Heart right ventricle (tissue), 16 donors: ENCODE data around the gene MESP1. TPM values are rescaled to one million over a fixed set of nuclear protein-coding genes. Genes with fewer than 3 reads are reported as not detected.

Experiments
- ATAC-seq, 8 donors: fragments of 200-7000 bp; cut with Tn5 transposase; one replicate each; pipeline ENCODE4 v1.9.1; 2020; ENCODE audit warnings: mild to moderate bottlenecking in 8 of 8, moderate library complexity in 8 of 8, moderate number of reproducible peaks in 1 of 8
- DNase-seq, 2 donors: peaks; one replicate each; pipeline ENCODE4 v3.0.0-alpha.2; 2020
- H3K27ac ChIP-seq, 10 donors: fragments of 200-600 bp; sonication (generic) in 2 of 10; one replicate each; pipeline versions ENCODE4 v1.5.0 to v1.8.0; 2020 to 2022; ENCODE audit warnings: mild to moderate bottlenecking in 3 of 10
- H3K27me3 ChIP-seq, 7 donors: fragments of 200-600 bp; one replicate each; pipeline ENCODE4 v1.8.0; 2021 to 2022; ENCODE audit warnings: mild to moderate bottlenecking in 2 of 7
- H3K36me3 ChIP-seq, 9 donors: fragments of 200-600 bp; sonication (generic) in 1 of 9; one replicate each; pipeline versions ENCODE4 v1.5.0 to v1.8.0; 2020 to 2022; ENCODE audit warnings: mild to moderate bottlenecking in 2 of 9
- H3K4me1 ChIP-seq, 9 donors: fragments of 200-600 bp; sonication (generic) in 1 of 9; one replicate each; pipeline versions ENCODE4 v1.5.0 to v1.8.0; 2020 to 2022; ENCODE audit warnings: mild to moderate bottlenecking in 4 of 9
- H3K4me3 ChIP-seq, 10 donors: fragments of 200-600 bp; sonication (generic) in 2 of 10; one replicate each; pipeline versions ENCODE4 v1.5.0 to v1.8.0; 2020 to 2022; ENCODE audit warnings: mild to moderate bottlenecking in 7 of 10, moderate library complexity in 2 of 10
- H3K9me3 ChIP-seq, 11 donors: fragments of 200-600 bp in 10 of 11; sonication (generic) in 2 of 11; one replicate each; pipeline versions ENCODE4 v1.5.0 to v1.8.0; 2013 to 2022; ENCODE audit warnings: mild to moderate bottlenecking in 2 of 11, control low read depth in 1 of 11, moderate library complexity in 1 of 11
- WGBS, 2 donors: extraction: QIAGEN DNeasy Blood & Tissue Kit; methylation state at CpG; one replicate each; pipeline ENCODE4 v1.1.7; 2013; ENCODE audit warnings: inconsistent platforms in 1 of 2; 5-methylcytosine and 5-hydroxymethylcytosine counted together
- intact Hi-C, 10 donors: fragments of 100-400 bp; cut with DNase I; formaldehyde crosslinking; loops; one replicate each; pipeline versions ENCODE4 v1.11.1 to v1.14.2; 2022
- polyA plus RNA-seq, 2 donors: library from polyadenylated mRNA; stranded (reverse); fragments of 200-250 nt; gene quantifications; one replicate each; pipeline ENCODE4 v1.2.3, GENCODE V29; 2013
- total RNA-seq, 10 donors: library from RNA; stranded (reverse); fragmentation: NEBNext Ultra II Directional in 3 of 10; extraction: Animal tissue kit (Norgen Biotek cat#: 25700) in 3 of 10; gene quantifications; one replicate each; pipeline versions ENCODE4 v1.2.1 to v1.2.4, GENCODE V29; 2021 to 2023
- TF ChIP-seq, protein P1 (sequence below), 9 donors: fragments of 200-600 bp; sonication (generic) in 2 of 9; IDR thresholded peaks; one replicate each; pipeline versions ENCODE4 v1.5.0 to v1.8.0; 2021 to 2022; ENCODE audit warnings: antibody characterized with exemption in 9 of 9, mild to moderate bottlenecking in 5 of 9, moderate library complexity in 1 of 9
- donor health status: Arrhythmogenic right ventricular cardiomyopathy.
- donor health status: ischemic (EF 13 %, LVEDD 7.1; RV severe dilation, severe dysfunction).
- donor health status: healthy with polysubstance abuse.
- donor health status: DM: no; HTN: yes; CAD: no.
- donor health status: DM: no; HTN: no; CAD: no.
- donor health status: ischemic (EF 25% LVEDD 6.9; RV normal size, moderate dysfunction).
- donor health status: ischemic (EF 25% LVEDD 5.7; RV mildly dilated, moderate dysfunction).
- donor health status: healthy.
- donor health status: DM: yes; HTN: yes; CAD: no.
- donor health status: Ischemic cardiomyopathy.
- donor health status: ischemic (EF 35%, LVEDD 5.7; RV mildly dilated, moderate dysfunction).
- donor health status: nonischemic (EF 11% LVEDD 7.7; RV severe dilation, severe dysfunction).
- donor health status: DM: yes; HTN: yes; CAD: no.
- donor health status: PGD.
- donor health status: ischemic (EF 29% LVEDD 5.4; RV normal size, mild dysfunction).
- donor health status: nonischemic (EF 23%, LVEDD 6.1; RV moderate dilation, normal function).

The MESP1 gene
- total and polyA plus RNA-seq, 12 donors, result 1.3 to 9.2 (median 5.6) TPM

DNA sequence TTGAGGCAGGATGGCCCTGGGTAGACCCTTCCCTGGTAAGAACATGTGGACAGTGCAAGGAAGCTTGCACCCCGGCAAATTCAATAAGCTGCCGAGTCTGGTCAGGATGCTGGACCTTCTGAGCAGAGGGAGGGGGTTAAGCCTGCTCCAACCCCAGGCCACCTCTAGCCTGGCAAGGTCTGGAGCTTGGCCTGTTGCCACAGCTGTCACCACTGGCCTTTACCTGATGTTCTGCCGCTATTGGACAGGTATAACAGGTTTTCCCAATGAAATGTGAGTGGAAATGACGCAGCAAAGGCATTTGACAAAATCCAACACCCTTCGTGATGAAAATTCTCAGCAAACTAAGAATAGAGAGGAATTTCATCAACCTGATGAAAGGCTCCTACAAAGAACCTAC is 699 bp upstream of the MESP1 start:
- WGBS, 2 donors, result 92 to 94% methylated on average over 5 of the region's 5 CpGs
- intact Hi-C loops, result loop anchor here in 4 of 10 donors (10.0 kb wide), 2 partner anchors 323 to 333 kb away; no protein-coding TSS in a partner anchor
- H3K27me3 ChIP-seq, result peaks cover 0 to 34% (median 20%) of the 10 kb centered on the region in 7 donors
- TF ChIP-seq, protein P1, sequence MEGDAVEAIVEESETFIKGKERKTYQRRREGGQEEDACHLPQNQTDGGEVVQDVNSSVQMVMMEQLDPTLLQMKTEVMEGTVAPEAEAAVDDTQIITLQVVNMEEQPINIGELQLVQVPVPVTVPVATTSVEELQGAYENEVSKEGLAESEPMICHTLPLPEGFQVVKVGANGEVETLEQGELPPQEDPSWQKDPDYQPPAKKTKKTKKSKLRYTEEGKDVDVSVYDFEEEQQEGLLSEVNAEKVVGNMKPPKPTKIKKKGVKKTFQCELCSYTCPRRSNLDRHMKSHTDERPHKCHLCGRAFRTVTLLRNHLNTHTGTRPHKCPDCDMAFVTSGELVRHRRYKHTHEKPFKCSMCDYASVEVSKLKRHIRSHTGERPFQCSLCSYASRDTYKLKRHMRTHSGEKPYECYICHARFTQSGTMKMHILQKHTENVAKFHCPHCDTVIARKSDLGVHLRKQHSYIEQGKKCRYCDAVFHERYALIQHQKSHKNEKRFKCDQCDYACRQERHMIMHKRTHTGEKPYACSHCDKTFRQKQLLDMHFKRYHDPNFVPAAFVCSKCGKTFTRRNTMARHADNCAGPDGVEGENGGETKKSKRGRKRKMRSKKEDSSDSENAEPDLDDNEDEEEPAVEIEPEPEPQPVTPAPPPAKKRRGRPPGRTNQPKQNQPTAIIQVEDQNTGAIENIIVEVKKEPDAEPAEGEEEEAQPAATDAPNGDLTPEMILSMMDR (IDR thresholded peaks at IDR 0.05), result no peak
- H3K27ac ChIP-seq, result no peak overlapping the region
- no peak for ATAC-seq
- peak overlapping the region in 2 of 10 donors; percentile 66 to 68 for H3K4me3 ChIP-seq
- H3K4me1 ChIP-seq, result peaks cover 0 to 17% (median 14%) of the 10 kb centered on the region in 9 donors
- H3K9me3 ChIP-seq, result no peaks in the 10 kb centered on the region
- no peak for DNase-seq
- no peaks in the 10 kb centered on the region for H3K36me3 ChIP-seq

DNA sequence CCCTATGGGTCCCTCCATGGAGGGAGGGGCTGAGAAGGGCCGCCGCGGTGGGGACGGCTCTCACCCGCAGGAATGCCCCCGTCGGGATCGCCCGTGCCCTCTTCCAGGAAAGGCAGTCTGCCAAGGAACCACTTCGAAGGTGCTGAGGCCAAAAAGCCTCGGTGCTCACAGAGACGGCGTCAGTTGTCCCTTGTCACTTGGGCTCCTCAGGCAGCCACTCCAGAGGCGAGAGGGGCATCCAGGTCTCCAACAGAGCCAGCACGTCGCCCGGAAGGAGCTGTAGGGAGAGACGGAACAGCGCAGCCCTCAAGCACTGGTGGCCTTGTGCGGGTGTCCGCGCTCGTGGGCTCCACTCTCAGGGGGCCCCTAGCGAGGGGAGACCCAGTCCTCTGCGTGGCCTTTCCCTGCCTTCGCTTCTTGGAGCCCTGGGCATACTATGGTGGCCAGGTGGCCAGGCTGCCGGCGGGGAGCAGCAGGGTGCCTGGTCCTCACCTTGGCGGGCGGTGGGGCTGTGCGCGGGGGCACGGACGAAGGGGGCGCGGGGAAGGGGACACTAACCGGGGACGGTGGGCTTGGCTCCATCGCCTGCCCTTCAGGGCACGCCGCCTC is 994 bp downstream of the MESP1 start:
- no peak for DNase-seq
- 3 to 5% methylated on average over 40 to 41 of the region's 41 CpGs for WGBS, 2 donors
- Histone ChIP-seq H3K36me3 (no peaks in the 10 kb centered on the region), H3K27me3 (peaks cover 0 to 36% (median 28%) of the 10 kb centered on the region in 7 donors), H3K4me1 (peaks cover 0 to 17% (median 14%) of the 10 kb centered on the region in 9 donors), H3K9me3 (no peaks in the 10 kb centered on the region), H3K4me3 (peak overlapping the region; percentile 48 to 80 (median 67)), H3K27ac (peak overlapping the region in 6 of 10 donors; percentile 1 to 70 (median 48))
- intact Hi-C loops, result loop anchor here in 5 of 10 donors (2.0 to 10.0 kb wide), 4 partner anchors 103 to 335 kb away; no protein-coding TSS in a partner anchor
- TF ChIP-seq, protein P1 (IDR thresholded peaks at IDR 0.05), result no peak
- peak in 6 of 8 donors; percentile 4 to 16 (median 6) for ATAC-seq

DNA sequence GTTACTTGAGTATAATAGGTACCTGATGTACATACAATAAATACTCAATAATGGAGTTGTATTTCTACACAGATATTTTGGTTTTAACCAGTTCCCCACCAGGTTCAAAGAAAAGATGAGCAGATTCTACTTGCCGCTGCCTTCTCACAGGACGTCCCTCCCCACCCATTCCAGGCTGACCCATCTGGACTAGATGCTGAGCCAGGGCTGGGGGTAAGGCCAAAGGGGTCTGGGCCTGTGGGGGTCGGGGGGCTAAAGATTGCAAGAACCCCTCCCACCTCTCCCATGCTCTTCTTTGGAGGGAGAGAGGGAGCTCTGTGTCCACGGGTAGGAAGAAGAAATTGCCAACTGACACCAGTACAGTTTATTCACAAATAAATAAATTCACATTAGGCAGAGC is 1.5 kb downstream of the MESP1 start:
- peaks cover 0 to 17% (median 14%) of the 10 kb centered on the region in 9 donors for H3K4me1 ChIP-seq
- H3K4me3 ChIP-seq, result peak overlapping the region in 3 of 10 donors; percentile 50 to 71 (median 59)
- WGBS, 2 donors, result 76 to 77% methylated on average over 4 of the region's 4 CpGs
- intact Hi-C loops, result loop anchor here in 2 of 10 donors (2.0 to 5.0 kb wide), 2 partner anchors 103 to 128 kb away; no protein-coding TSS in a partner anchor
- ATAC-seq, result no peak
- H3K27ac ChIP-seq, result no peak overlapping the region
- H3K36me3 ChIP-seq, result no peaks in the 10 kb centered on the region
- H3K27me3 ChIP-seq, result peaks cover 0 to 40% (median 33%) of the 10 kb centered on the region in 7 donors
- TF ChIP-seq, protein P1 (IDR thresholded peaks at IDR 0.05), result no peak
- DNase-seq, result no peak
- no peaks in the 10 kb centered on the region for H3K9me3 ChIP-seq

DNA sequence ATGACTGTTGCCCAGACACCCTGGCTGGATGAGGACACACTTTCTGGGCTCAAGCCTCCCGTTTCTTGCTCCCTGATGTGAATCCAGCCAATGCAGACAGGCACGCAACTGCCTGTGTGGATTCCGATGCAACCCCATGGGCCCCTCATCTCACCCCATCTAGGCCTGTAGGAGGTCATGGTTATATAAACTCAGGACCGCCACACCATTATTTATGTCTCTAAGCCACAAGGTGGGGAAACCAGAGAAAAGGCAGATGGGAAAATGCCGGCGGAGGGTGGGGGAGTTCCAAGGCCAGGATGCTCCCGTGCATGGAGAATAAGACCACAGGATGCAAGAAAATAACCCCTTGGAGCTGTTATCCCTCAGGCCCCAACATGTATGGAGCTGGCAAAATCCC is 2.0 kb downstream of the MESP1 start:
- H3K27ac ChIP-seq, result no peak overlapping the region
- ATAC-seq, result no peak
- H3K4me3 ChIP-seq, result no peak overlapping the region
- TF ChIP-seq, protein P1 (IDR thresholded peaks at IDR 0.05), result no peak
- peaks cover 0 to 17% (median 14%) of the 10 kb centered on the region in 9 donors for H3K4me1 ChIP-seq
- H3K27me3 ChIP-seq, result peaks cover 0 to 40% (median 33%) of the 10 kb centered on the region in 7 donors
- H3K36me3 ChIP-seq, result no peaks in the 10 kb centered on the region
- H3K9me3 ChIP-seq, result no peaks in the 10 kb centered on the region
- intact Hi-C loops, result loop anchor here in 2 of 10 donors (2.0 to 5.0 kb wide), 2 partner anchors 102 to 128 kb away; no protein-coding TSS in a partner anchor
- no peak for DNase-seq
- 81 to 89% methylated on average over 7 of the region's 7 CpGs for WGBS, 2 donors
